ENCODE data around the gene DDX47. TPM values are rescaled to one million over a fixed set of nuclear protein-coding genes. Genes with fewer than 3 reads are reported as not detected.
"Not testable (repeated sequence)": the region's sequence is repeated elsewhere in the genome, so short reads cannot be mapped to it uniquely, and the experiment has no call there.

The DDX47 gene
- total RNA-seq, 1 donor from 2014 or later: 45.1 TPM

DNA sequence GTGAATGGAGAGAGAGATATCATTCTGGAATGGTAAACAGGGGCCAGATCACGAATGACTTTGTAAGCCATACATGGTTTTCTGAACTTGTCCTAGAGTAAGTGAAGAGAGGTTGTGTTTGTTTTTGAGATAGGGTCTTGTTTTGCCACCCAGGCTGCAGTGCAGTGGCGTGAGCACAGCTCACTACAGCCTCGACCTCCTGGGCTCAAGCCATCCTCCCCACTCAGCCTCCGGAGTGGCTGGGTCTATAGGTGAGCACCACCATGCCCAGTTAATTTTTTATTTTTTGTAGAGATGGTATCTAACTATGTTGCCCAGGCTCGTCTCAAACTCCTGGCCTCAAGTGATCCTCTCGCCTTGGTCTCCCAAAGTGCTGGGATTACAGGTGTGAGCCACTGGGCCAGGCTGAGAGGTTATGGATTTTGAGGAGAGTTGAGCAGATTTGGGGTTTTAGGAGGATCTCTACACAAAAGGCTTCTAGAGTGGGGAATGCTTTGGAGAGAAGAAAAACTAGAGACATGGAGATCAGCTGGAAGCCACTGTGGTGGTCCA is 58.5 kb downstream of the DDX47 start:
- no peak for DNase-seq (ENCODE audit: low spot score)
- Mint-ChIP-seq H3K36me3 (ENCODE audit: low read depth, unreplicated experiment) (no peaks in the 10 kb centered on the region), H3K4me3 (ENCODE audit: unreplicated experiment) (peak overlapping the region; percentile 22), H3K27me3 (ENCODE audit: unreplicated experiment) (no peaks in the 10 kb centered on the region), H3K9me3 (ENCODE audit: unreplicated experiment) (no peaks in the 10 kb centered on the region), H3K27ac (ENCODE audit: unreplicated experiment) (no peak overlapping the region), H3K4me1 (ENCODE audit: unreplicated experiment) (peaks cover 21% of the 10 kb centered on the region)
- TF ChIP-seq, protein P1, sequence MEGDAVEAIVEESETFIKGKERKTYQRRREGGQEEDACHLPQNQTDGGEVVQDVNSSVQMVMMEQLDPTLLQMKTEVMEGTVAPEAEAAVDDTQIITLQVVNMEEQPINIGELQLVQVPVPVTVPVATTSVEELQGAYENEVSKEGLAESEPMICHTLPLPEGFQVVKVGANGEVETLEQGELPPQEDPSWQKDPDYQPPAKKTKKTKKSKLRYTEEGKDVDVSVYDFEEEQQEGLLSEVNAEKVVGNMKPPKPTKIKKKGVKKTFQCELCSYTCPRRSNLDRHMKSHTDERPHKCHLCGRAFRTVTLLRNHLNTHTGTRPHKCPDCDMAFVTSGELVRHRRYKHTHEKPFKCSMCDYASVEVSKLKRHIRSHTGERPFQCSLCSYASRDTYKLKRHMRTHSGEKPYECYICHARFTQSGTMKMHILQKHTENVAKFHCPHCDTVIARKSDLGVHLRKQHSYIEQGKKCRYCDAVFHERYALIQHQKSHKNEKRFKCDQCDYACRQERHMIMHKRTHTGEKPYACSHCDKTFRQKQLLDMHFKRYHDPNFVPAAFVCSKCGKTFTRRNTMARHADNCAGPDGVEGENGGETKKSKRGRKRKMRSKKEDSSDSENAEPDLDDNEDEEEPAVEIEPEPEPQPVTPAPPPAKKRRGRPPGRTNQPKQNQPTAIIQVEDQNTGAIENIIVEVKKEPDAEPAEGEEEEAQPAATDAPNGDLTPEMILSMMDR (IDR thresholded peaks at IDR 0.05; ENCODE audit: unreplicated experiment): no peak

DNA sequence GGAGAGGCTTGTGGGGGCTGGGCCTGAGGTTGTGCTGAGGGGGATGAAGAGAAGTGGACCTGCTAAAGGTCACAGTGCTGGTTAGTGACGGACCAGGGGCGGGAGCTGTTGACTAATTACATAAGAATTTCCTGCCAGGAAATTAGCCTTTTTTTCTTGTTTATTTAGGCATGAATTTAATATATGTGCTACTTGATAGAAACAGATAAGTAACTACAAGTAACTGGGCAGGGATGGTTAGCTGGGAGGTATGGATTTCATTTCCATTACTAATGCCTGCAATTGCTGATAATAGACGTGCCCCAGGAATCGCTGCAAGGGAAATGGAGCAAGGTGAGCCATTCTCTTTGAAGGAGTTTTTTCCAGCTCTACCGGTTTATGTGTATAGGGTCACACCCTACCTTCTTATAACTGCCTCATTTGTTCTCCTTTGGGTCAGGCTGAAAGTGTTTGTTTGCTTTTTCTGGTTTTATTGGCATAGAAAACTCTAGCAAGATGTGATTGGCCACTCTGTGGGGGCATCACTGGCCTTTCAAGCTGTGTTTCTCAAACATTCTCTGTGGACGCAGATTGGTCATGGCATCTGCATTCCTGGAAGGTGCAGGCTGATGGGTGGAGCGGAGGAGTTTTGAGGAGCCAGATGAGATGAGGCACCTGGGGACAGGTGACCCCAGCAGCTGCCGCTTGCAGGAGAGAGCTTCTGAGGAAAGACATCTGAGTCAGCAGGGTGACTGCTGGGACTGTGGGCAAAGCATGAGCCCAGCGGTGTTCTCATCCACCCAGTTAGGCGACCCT is 59.2 kb downstream of the DDX47 start:
- H3K27ac Mint-ChIP-seq (ENCODE audit: unreplicated experiment): no peak overlapping the region
- H3K36me3 Mint-ChIP-seq (ENCODE audit: low read depth, unreplicated experiment): no peaks in the 10 kb centered on the region
- DNase-seq (ENCODE audit: low spot score): no peak
- TF ChIP-seq, protein P1 (IDR thresholded peaks at IDR 0.05; ENCODE audit: unreplicated experiment): no peak
- H3K4me1 Mint-ChIP-seq (ENCODE audit: unreplicated experiment): peaks cover 21% of the 10 kb centered on the region
- peak overlapping the region; percentile 22 for H3K4me3 Mint-ChIP-seq (ENCODE audit: unreplicated experiment)
- H3K27me3 Mint-ChIP-seq (ENCODE audit: unreplicated experiment): no peaks in the 10 kb centered on the region
- H3K9me3 Mint-ChIP-seq (ENCODE audit: unreplicated experiment): no peaks in the 10 kb centered on the region

DNA sequence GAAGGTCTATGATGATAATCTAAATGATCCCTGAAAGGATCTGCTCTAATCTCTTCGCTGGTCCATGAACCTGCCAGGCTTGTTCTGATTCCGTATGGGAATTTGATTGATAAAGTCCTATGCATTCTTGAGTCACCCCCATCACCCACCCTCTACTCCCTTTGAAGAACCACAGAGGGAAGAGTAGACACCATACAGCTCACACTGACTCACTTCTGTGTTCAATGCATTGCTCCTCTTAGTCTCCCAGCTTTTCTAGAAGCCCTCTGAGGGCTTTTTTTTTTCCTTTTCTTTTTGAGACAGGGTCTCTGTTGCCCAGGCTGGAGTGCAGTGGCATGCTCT is 59.8 kb downstream of the DDX47 start:
- DNase-seq (ENCODE audit: low spot score): no peak
- Mint-ChIP-seq H3K4me3 (ENCODE audit: unreplicated experiment) (no peak overlapping the region), H3K27ac (ENCODE audit: unreplicated experiment) (peak overlapping the region; percentile 31), H3K36me3 (ENCODE audit: low read depth, unreplicated experiment) (no peaks in the 10 kb centered on the region), H3K9me3 (ENCODE audit: unreplicated experiment) (no peaks in the 10 kb centered on the region), H3K4me1 (ENCODE audit: unreplicated experiment) (peaks cover 18% of the 10 kb centered on the region), H3K27me3 (ENCODE audit: unreplicated experiment) (no peaks in the 10 kb centered on the region)
- TF ChIP-seq, protein P1 (IDR thresholded peaks at IDR 0.05; ENCODE audit: unreplicated experiment): no peak

DNA sequence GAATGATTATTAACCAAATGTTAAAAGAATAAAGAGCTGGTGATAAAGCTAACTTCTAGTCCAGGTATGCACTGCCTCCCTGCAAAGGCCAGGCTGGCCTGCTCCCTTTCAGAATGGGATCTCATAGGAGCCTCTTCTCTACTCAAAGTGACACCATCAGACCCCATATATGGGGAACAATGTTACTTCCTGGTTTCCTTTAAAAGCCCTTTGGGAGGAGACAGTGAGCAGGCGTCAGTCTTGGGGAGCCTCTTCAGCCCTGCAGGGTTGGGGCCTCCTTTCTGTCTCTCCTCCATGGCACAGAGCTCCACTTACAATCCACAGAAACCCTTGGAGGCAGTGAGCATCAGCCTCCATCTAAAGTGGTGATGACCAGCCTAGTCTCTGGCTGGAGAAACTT is 60.9 kb downstream of the DDX47 start:
- Mint-ChIP-seq H3K27ac (ENCODE audit: unreplicated experiment) (no peak overlapping the region), H3K36me3 (ENCODE audit: low read depth, unreplicated experiment) (no peaks in the 10 kb centered on the region), H3K4me1 (ENCODE audit: unreplicated experiment) (peaks cover 15% of the 10 kb centered on the region), H3K4me3 (ENCODE audit: unreplicated experiment) (no peak overlapping the region), H3K27me3 (ENCODE audit: unreplicated experiment) (no peaks in the 10 kb centered on the region), H3K9me3 (ENCODE audit: unreplicated experiment) (no peaks in the 10 kb centered on the region)
- DNase-seq (ENCODE audit: low spot score): no peak
- TF ChIP-seq, protein P1 (IDR thresholded peaks at IDR 0.05; ENCODE audit: unreplicated experiment): no peak

DNA sequence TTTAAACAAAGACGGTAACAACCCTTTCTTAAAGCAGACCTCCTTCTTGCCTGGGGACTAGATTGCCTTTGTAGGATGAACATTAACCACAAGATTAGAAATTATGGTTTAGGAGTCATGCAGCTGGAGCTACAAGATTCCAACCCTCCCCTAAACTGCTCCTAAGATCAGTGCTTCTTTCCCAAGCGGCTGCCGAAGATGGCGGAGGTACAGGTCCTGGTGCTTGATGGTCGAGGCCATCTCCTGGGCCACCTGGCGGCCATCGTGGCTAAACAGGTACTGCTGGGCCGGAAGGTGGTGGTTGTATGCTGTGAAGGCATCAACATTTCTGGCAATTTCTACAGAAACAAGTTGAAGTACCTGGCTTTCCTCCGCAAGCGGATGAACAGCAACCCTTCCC is 62.2 kb downstream of the DDX47 start:
- DNase-seq (ENCODE audit: low spot score); H3K9me3 Mint-ChIP-seq (ENCODE audit: unreplicated experiment); H3K36me3 Mint-ChIP-seq (ENCODE audit: low read depth, unreplicated experiment); H3K27me3 Mint-ChIP-seq (ENCODE audit: unreplicated experiment); H3K27ac Mint-ChIP-seq (ENCODE audit: unreplicated experiment); H3K4me3 Mint-ChIP-seq (ENCODE audit: unreplicated experiment): not testable (repeated sequence)
- peaks cover 15% of the 10 kb centered on the region for H3K4me1 Mint-ChIP-seq (ENCODE audit: unreplicated experiment)

Data from endothelial cell (in vitro differentiated cells).